Measurements from ENCODE around the gene ARHGEF33.

Gene ARHGEF33

DNA sequence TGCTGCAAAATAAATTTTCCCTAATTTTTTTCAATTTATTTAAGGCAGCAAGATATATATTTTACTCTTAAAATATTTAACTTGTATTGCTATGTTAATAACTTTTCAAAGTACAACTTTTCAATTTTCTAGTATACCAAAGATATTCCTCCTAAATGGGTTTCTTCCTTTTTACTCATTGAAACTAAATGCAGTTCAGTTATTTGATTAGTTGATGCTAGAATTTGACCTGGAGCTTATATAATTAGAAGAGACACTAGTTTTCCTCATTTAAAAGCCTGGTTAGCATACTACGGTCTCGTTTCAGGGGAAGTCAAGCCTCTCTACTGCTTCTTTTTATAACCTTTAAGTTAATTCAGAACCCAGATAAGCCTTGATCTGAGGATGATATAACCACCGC, at the start of gene ARHGEF33:
TSS of gene ARHGEF33 (plus strand) at position 301 of the 400 bp plus-strand sequence. CDS start 29,573 bp downstream, outside the sequence.
- no peak for DNase-seq (ENCODE audit: low read depth in 2 of 2)

GRCh38 chr2:38850045-38850444, 39.6 kb upstream of the ARHGEF33 start:
- no peak for DNase-seq (ENCODE audit: low read depth in 2 of 2)

- no peak for DNase-seq (ENCODE audit: low read depth in 2 of 2)
Measured at GRCh38 chr2:38856165-38856564, 33.5 kb upstream of the ARHGEF33 start.

DNA sequence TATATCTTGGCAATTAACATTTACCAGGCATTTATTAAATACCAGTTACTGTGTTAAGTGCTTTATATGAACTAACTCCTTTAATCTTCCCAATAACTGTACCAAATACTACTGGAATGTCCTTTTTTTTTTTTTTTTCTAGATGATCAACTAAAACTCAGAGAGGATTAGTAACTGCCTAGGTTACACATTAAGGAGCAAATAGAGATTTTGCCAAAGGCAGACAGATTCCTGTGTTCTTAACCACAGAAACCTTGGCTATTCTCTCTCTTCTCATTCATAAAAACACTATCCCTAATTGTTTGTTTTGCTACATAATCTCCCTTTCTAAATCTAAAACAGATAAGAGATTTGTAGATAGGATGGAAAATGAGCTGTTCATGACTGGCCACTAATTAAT, 27.2 kb upstream of the ARHGEF33 start:
- no peak for DNase-seq (ENCODE audit: low read depth in 2 of 2)

DNA sequence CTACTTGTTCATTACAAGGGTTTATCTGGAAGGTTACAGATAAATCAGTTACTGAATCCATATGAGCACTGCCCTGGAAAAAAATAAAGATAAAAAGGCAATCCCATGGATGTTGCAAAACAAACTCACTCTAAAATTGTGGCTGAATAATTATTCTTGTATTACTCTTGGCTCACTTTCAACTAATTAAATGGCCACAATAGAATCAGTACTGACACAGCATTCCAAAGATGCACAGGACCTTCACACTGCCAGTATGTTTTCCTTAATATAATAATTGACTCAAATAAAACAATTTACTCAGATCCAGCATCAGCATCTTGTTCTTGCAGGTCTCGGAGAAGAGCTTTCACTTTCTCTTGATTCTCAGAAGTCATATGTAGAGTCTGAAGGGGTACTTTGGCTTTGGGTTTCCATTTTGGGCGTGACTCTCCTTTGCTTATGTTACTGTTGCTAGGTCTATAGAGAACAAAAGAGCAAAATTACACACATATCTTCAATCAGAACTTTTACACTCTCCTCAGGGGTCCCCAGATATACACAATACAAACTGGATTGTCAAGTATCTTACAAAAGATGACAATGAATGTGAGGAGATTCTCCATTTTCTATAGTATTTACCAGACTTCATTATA, 26.5 kb upstream of the ARHGEF33 start:
- DNase-seq (ENCODE audit: low read depth in 2 of 2), result no peak

DNA sequence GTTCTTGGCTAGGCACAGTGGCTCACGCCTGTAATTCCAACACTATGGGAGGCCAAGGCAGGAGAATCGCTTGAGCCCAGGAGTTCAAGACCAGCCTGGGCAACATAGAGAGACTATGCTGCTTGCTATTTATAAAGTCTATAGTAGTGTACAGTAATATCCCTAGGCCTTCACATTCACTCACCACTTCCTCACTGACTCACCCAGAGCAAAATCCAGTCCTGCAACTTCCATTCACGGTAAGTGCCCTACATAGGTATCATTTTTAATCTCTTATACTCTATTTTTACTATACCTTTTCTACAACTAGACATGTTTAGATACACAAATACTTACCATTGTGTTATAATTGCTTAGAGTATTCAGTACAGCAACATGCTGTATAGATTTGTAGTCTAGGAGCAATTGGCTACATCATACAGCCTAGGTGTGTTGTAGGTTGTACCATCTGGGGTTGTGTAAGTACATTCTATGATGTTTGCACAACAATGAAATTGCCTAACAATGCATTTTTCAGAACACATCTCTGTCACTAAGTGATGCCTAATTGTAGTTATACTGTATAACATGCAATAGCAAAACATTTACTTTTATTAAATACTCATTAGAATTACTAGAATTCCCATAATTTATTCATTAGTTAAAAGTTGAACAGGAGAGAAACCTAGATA, 22.8 kb upstream of the ARHGEF33 start:
- DNase-seq (ENCODE audit: low read depth in 2 of 2), result no peak

GRCh38 chr2:38871432-38871831, 18.2 kb upstream of the ARHGEF33 start:
- DNase-seq (ENCODE audit: low read depth in 2 of 2), result no peak

- DNase-seq (ENCODE audit: low read depth in 2 of 2), result no peak
Measured at GRCh38 chr2:38873763-38874162, 15.9 kb upstream of the ARHGEF33 start.

- no peak for DNase-seq (ENCODE audit: low read depth in 2 of 2)
Measured at GRCh38 chr2:38875227-38875575, 14.5 kb upstream of the ARHGEF33 start.

DNA sequence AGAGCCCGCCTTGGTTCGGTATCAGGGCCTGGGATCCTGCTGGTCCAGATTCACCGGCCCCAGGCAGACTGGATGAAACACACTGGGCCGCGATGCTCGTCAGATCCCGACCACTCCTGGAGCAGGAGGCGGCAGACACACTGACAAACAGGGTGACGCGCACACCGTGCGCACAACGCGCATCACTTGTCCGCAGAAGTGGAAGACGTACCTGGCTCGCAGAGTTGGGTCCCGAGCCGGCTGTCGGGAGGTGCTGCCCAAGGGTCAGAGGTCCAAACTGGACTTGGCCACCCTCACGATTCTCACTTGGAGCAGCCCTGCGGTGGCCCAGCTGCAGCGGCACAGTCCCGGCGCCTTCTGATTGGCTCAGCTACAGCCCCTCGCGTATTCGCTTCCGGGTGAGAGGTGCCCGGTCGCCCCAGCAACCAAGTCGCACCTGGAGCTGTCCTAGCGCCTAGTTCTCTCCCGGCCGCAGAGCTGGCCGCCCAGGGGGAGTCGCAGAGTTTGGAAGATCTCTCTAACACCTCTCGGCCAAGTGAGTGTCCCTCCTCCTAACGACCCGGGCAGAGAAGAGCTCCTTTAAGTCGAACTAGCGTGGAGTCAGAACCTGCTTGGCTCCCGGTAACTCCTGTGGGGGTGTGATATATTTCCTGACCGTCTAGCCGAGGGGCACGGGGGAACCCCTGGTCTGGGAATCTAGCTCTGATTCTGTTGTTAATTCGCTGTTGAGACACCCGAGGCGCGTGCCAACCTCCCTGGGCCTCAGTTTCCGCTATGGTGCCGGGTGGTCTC, 13.9 kb upstream of the ARHGEF33 start, which contains the start of the genes DHX57 and MORN2:
TSS of gene DHX57 (minus strand) at position 359 of the 792 bp plus-strand sequence. CDS start 7,529 bp downstream, outside the sequence.
TSS of gene MORN2 (plus strand) at position 401 of the 792 bp plus-strand sequence.
- DNase-seq (ENCODE audit: low read depth in 2 of 2), result peak; percentile 52 to 70

GRCh38 chr2:38876407-38876806, 13.3 kb upstream of the ARHGEF33 start:
- no peak for DNase-seq (ENCODE audit: low read depth in 2 of 2)

GRCh38 chr2:38886063-38886462, 3.6 kb upstream of the ARHGEF33 start:
- DNase-seq (ENCODE audit: low read depth in 2 of 2), result no peak

GRCh38 chr2:38887347-38887746, 2.3 kb upstream of the ARHGEF33 start:
- no peak for DNase-seq (ENCODE audit: low read depth in 2 of 2)

DNA sequence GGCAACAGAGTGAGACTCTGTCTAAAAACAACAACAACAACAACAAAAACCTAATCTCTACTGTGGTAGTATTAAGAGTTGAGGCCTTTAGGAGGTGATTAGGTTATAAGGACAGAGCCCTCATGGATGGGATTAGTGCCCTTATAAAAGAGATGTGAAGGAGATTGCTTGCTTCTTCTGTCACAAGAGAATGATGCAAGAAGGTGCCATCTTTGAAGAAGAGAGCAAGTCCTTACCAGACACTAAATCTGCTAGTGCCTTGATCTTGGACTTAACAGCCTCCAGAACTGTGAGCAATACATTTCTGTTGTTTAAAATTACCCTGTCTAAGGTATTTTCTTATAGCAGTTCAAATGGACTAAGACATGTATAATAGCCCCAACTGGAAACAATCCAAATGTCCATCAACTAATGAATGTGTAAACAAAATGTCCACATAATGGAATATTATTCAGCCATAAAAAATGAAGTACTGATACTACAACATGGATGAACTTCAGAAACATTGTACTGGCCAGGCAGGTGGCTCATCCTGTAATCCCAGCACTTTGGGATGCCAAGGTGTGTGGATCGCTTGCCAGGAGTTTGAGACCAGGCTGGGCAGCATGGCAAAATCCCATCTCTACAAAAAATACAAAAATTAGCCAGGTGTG, 1.6 kb upstream of the ARHGEF33 start:
- DNase-seq (ENCODE audit: low read depth in 2 of 2), result no peak

DNA sequence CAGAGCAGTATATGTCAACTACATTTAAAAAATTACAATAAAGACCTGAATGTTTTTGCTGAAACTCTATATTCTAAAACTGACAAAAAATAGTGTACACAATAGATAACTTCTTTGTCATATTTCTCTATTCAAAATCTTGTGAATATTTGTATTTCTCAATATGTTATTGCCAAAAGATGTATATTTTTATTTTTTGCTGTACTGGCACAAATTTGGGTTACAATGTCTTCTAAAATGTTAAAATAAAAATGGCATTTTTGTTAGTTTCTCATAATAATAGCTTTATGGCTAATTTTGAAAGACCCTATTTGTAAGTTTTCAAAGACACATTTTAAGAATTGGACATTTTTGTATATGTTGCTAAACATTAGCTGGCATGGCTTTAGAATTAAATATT, 630 bp upstream of the ARHGEF33 start:
- no peak for DNase-seq (ENCODE audit: low read depth in 2 of 2)

DNA sequence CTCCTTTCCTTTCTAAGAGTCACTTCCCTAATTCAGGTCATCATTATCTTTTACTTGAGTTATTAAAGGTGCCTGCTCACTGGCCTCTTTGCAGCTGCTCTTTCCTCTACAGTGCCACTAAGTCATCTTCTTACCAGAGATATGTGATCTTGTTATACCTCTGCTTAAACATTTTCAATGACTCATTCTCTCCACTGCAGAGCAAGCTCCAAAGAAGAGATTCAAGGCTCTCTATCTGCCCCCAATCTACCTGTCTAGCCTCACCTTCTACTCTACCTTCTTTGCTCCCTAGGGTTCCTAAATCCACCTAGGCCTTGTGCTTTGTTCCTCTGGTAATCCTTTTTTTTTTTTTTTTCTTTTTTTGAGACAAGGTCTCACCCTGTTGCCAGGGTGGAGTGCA, 3.1 kb downstream of the ARHGEF33 start:
- DNase-seq (ENCODE audit: low read depth in 2 of 2), result no peak

DNA sequence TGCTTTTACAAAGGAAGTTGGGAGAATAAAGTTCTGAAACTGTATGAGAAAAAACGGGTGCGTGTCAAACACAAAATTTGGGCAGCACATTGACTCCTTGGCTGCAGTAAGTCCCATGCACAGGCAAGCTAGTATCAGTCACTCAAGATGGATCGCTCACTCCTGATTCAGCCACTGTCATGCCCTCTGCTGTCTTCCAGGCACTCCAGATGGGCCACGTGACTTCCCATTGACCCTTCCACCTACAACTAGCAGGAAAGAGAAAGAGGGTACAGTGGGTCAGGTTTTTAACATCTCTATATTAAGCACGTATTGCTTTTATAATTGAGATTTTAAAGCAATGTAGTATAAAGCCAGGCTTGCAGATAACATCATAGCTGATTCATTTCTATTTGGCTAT, 8.6 kb downstream of the ARHGEF33 start:
- DNase-seq (ENCODE audit: low read depth in 2 of 2), result no peak

DNA sequence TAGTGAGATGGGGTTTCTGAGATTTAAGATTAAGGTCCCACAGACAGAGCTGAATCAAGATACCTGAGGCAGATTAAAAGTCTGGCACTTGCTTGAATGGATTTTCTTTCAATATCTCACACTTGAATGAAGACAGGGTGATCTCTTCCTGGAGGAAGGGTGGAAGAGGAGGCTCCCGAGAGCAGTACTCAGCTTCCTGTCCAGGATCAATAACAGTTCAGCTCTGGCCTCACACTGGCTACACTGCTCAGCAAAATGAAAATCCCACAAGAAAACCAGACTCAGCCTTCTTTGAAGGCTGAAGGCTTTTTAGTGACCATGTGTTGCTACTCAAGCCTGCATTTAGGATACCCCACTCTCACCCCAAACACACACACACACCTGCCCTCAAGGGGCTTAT, 11.1 kb downstream of the ARHGEF33 start:
- DNase-seq (ENCODE audit: low read depth in 2 of 2), result no peak

DNA sequence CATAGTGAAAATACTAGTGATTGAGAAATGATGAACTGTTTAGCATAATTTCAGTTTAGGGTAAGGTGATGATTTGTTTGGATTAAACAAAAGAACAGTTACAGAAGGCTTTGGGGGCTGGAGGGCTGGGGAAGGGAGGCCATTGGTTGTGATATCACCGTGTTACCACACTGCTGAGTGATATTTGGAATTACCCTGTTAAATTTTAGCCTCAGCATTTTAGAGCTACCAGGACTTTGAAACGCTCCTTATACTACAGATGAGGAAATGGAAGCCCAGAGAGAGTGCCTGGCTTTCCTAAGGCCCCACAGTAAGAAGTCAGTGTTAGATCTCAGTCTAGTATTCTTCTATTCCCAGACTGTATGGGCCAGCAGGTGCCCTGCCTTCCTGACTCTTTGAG, 15.6 kb downstream of the ARHGEF33 start:
- no peak for DNase-seq (ENCODE audit: low read depth in 2 of 2)

- DNase-seq (ENCODE audit: low read depth in 2 of 2), result no peak
Measured at GRCh38 chr2:38907242-38907641, 17.6 kb downstream of the ARHGEF33 start.

DNA sequence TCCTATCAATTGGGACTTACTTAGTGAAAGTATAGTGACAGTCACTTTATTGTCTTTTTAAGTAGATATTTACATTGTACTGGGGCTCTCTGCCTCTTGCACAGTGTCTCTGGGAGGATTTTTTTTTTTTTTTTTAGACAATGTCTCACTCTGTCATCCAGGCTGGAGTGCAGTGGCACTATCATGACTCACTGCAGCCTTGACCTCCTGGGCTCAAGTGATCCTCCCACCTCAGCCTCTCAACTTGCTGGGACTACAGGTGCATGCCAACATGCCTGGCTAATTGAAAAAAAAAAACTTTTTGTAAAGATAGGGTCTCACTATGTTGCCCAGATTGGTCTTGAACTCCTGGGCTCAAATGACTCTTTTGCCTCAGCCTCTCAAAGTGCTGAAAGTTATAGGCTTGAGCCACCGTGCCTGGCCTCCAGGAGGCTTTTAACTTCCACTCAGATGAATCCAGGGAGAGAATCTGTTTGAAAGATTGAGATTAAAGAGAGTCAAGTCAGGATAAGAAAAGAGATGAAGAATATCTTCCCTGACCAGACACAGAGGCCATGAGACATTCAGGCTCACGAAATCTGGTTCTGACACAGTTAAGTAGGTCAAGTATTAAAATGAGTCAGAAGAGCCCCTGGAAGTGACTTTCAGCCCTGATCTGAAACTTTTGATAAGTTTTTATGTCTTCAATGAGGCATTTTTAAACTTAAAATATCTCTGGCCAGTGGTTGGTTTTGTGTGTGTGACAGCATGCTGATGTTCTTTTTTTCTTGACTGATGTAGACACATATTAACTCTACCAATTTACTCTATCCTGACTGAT, 18.3 kb downstream of the ARHGEF33 start:
- no peak for DNase-seq (ENCODE audit: low read depth in 2 of 2)

All from activated CD8-positive, alpha-beta memory T cell treated with anti-CD3 and anti-CD28 coated beads for 4 hours (primary cell).